Astrocyte (in vitro differentiated cells and primary cell): ENCODE measurements around the gene PIGR. TPM values are rescaled to one million over a fixed set of nuclear protein-coding genes. Genes with fewer than 3 reads are reported as not detected.

Source experiments
- DNase-seq: peaks from one replicate; pipeline ENCODE4 v3.0.0-alpha.2; 2010; ENCODE audit warnings: low read depth
- FAIRE-seq: peaks from 2 replicates; lab custom pipeline; 2011; peaks lifted over from hg19 to GRCh38; lab: Jason Lieb, UNC
- H2AFZ ChIP-seq: 2 replicates; pipeline ENCODE4 v1.6.0; 2012; ENCODE audit warnings: low read depth, low read length, inconsistent platforms
- H3K27ac ChIP-seq: 2 replicates; pipeline ENCODE4 v1.5.1; 2011; ENCODE audit warnings: low read depth, low read length, inconsistent platforms
- H3K27me3 ChIP-seq: 2 replicates; pipeline ENCODE4 v1.6.0; 2011; ENCODE audit warnings: low read length, inconsistent platforms; ENCODE audit not compliant: insufficient read depth
- H3K36me3 ChIP-seq: 2 replicates; pipeline ENCODE4 v1.5.1; 2011; ENCODE audit warnings: low read length, inconsistent platforms; ENCODE audit not compliant: insufficient read depth
- H3K4me1 ChIP-seq: 2 replicates; pipeline ENCODE4 v1.5.1; 2011; ENCODE audit warnings: low read length, inconsistent platforms; ENCODE audit not compliant: insufficient read depth
- H3K4me2 ChIP-seq: 2 replicates; pipeline ENCODE4 v1.6.0; 2012; ENCODE audit warnings: low read length, inconsistent platforms
- H3K4me3 ChIP-seq: 2 replicates; pipeline ENCODE4 v1.5.1; 2011; ENCODE audit warnings: low read depth, mild to moderate bottlenecking, low read length, inconsistent platforms; ENCODE audit not compliant: insufficient read depth
- H3K79me2 ChIP-seq: 2 replicates; pipeline ENCODE4 v1.6.0; 2012; ENCODE audit warnings: mild to moderate bottlenecking, low read length, inconsistent platforms; ENCODE audit not compliant: insufficient read depth
- H3K9ac ChIP-seq: 2 replicates; pipeline ENCODE4 v1.6.0; 2012; ENCODE audit warnings: mild to moderate bottlenecking, low read length, inconsistent platforms
- H3K9me3 ChIP-seq: 2 replicates; pipeline ENCODE4 v1.5.1; 2012; ENCODE audit warnings: low read depth, mild to moderate bottlenecking, low read length, inconsistent platforms; ENCODE audit not compliant: insufficient read depth
- H4K20me1 ChIP-seq: 2 replicates; pipeline ENCODE4 v1.6.0; 2012; ENCODE audit warnings: low read length, inconsistent platforms; ENCODE audit not compliant: insufficient read depth
- H3K27ac Mint-ChIP-seq: one replicate; pipeline ENCODE4 v1.8.0; 2021; ENCODE audit warnings: mild to moderate bottlenecking, mixed read lengths; ENCODE audit not compliant: unreplicated experiment
- H3K27me3 Mint-ChIP-seq: one replicate; pipeline ENCODE4 v1.8.0; 2021; ENCODE audit warnings: low read depth, mixed read lengths; ENCODE audit not compliant: unreplicated experiment
- H3K36me3 Mint-ChIP-seq: one replicate; pipeline ENCODE4 v1.8.0; 2021; ENCODE audit warnings: low read depth, mixed read lengths; ENCODE audit not compliant: unreplicated experiment
- H3K4me1 Mint-ChIP-seq: one replicate; pipeline ENCODE4 v1.8.0; 2021; ENCODE audit warnings: low read depth, mixed read lengths; ENCODE audit not compliant: unreplicated experiment
- H3K4me3 Mint-ChIP-seq: one replicate; pipeline ENCODE4 v1.8.0; 2021; ENCODE audit warnings: mild to moderate bottlenecking, moderate library complexity, mixed read lengths; ENCODE audit not compliant: unreplicated experiment
- H3K9me3 Mint-ChIP-seq: one replicate; pipeline ENCODE4 v1.8.0; 2021; ENCODE audit warnings: mild to moderate bottlenecking, mixed read lengths; ENCODE audit not compliant: unreplicated experiment
- EZH2 ChIP-seq: IDR thresholded peaks from 2 replicates; pipeline ENCODE4 v1.6.1; 2012; ENCODE audit warnings: mild to moderate bottlenecking, low read length, inconsistent platforms; ENCODE audit not compliant: insufficient read depth
- total RNA-seq: library from RNA; stranded (reverse); gene quantifications from 2 replicates; pipeline ENCODE4 v1.2.1, GENCODE V29; 2021
- TF ChIP-seq, protein P1 (sequence below): IDR thresholded peaks from 2 replicates; pipeline ENCODE4 v1.5.1; 2011; ENCODE audit warnings: low read depth, mild to moderate bottlenecking, inconsistent platforms, low read length, moderate library complexity; ENCODE audit not compliant: insufficient read depth

PIGR gene
- total RNA-seq, 1 donor from 2014 or later, result not detected

DNA sequence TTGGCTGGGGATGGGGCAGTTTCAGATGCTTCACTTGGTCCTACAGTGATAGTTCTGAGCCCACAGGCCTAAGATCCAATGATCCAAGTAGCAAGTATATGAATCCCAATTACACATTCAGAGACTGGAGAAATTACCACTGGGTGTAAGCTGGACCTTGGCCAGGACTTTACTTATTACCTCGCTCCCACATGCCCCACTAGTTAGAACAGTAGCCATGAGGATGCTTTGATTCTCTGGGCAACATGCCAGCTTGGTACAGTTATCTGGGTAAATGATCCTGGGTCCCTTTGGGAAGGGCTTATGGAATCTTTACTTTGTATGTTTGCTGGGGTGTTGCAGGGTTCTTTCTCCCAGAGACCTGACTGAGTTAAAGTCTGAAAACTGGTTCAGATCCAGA lies 29.0 kb upstream of the PIGR start:
- TF ChIP-seq, protein P1, sequence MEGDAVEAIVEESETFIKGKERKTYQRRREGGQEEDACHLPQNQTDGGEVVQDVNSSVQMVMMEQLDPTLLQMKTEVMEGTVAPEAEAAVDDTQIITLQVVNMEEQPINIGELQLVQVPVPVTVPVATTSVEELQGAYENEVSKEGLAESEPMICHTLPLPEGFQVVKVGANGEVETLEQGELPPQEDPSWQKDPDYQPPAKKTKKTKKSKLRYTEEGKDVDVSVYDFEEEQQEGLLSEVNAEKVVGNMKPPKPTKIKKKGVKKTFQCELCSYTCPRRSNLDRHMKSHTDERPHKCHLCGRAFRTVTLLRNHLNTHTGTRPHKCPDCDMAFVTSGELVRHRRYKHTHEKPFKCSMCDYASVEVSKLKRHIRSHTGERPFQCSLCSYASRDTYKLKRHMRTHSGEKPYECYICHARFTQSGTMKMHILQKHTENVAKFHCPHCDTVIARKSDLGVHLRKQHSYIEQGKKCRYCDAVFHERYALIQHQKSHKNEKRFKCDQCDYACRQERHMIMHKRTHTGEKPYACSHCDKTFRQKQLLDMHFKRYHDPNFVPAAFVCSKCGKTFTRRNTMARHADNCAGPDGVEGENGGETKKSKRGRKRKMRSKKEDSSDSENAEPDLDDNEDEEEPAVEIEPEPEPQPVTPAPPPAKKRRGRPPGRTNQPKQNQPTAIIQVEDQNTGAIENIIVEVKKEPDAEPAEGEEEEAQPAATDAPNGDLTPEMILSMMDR, result no peak

DNA sequence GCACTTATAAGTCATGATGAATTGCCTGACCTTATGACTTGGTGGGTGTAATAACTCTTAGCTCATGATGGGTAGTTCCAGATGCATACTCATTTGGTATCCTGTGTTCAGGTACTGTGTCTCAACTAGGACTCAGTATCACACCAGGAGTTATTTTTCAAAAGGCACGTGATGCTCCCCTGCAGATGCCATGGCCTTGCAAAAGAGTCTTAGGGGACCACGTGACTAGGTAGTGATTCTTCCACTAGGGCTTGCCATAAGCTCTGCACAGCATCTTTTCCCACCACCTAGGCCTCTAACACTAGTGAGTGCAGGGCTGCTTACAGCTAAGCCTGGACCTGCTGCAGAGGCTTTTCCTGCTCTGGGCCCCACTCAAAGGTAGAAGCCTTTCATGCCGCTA lies 27.9 kb upstream of the PIGR start:
- no peaks in the 10 kb centered on the region for H3K4me1 Mint-ChIP-seq
- Histone ChIP-seq H3K36me3 (no peaks in the 10 kb centered on the region), H3K9ac (no peak overlapping the region), H3K4me2 (no peak overlapping the region), H3K4me1 (no peaks in the 10 kb centered on the region), H3K79me2 (no peaks in the 10 kb centered on the region), H3K27ac (no peak overlapping the region), H2AFZ (no peak overlapping the region), H4K20me1 (no peaks in the 10 kb centered on the region), H3K27me3 (peaks cover 27% of the 10 kb centered on the region), H3K9me3 (no peaks in the 10 kb centered on the region), H3K4me3 (no peak overlapping the region)
- H3K36me3 Mint-ChIP-seq, result no peaks in the 10 kb centered on the region
- H3K4me3 Mint-ChIP-seq, result no peak overlapping the region
- H3K9me3 Mint-ChIP-seq, result no peaks in the 10 kb centered on the region
- peaks cover 63% of the 10 kb centered on the region for H3K27me3 Mint-ChIP-seq
- DNase-seq (no peak), FAIRE-seq (no peak)
- no peak overlapping the region for H3K27ac Mint-ChIP-seq
- TF ChIP-seq EZH2, result no peak
- TF ChIP-seq, protein P1, result no peak

More for the DNA sequence above, 29.0 kb upstream of the PIGR start:
- no peaks in the 10 kb centered on the region for H3K9me3 Mint-ChIP-seq
- H3K9ac ChIP-seq, result no peak overlapping the region
- no peaks in the 10 kb centered on the region for H3K36me3 ChIP-seq
- no peak overlapping the region for H3K4me2 ChIP-seq
- H3K27ac Mint-ChIP-seq, result no peak overlapping the region
- no peak overlapping the region for H2AFZ ChIP-seq
- no peak overlapping the region for H3K27ac ChIP-seq
- no peaks in the 10 kb centered on the region for H3K4me1 Mint-ChIP-seq
- no peaks in the 10 kb centered on the region for H3K79me2 ChIP-seq
- no peak for FAIRE-seq
- H3K4me1 ChIP-seq, result no peaks in the 10 kb centered on the region
- no peak for DNase-seq
- peaks cover 30% of the 10 kb centered on the region for H3K27me3 ChIP-seq
- no peak overlapping the region for H3K4me3 Mint-ChIP-seq
- peaks cover 54% of the 10 kb centered on the region for H3K27me3 Mint-ChIP-seq
- H3K36me3 Mint-ChIP-seq, result no peaks in the 10 kb centered on the region
- no peak overlapping the region for H3K4me3 ChIP-seq
- no peaks in the 10 kb centered on the region for H4K20me1 ChIP-seq
- H3K9me3 ChIP-seq, result no peaks in the 10 kb centered on the region

DNA sequence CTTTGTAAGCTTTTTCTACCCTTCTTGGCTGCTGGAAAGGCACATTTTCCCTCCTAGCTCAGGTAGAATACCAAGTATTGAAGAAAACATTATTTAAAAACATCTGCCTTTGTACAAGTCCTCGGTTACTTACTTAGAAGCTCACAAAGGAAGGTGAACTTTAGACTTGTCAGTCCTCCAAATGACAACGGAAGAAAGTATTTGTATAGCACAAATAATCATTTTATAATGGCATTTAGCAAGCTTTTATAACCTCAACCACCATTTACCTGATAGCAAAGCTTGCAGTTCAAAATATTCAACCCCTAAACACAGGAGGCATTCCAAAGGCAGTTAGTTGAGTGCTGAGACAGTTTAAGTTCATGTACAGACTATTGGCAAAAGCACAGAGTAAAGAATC lies 26.5 kb upstream of the PIGR start:
- Mint-ChIP-seq H3K36me3 (no peaks in the 10 kb centered on the region), H3K4me1 (peaks cover under 1% of the 10 kb centered on the region), H3K27ac (no peak overlapping the region), H3K4me3 (no peak overlapping the region), H3K9me3 (no peaks in the 10 kb centered on the region), H3K27me3 (peaks cover 75% of the 10 kb centered on the region)
- Histone ChIP-seq H3K27me3 (peaks cover 23% of the 10 kb centered on the region), H2AFZ (no peak overlapping the region), H3K79me2 (no peaks in the 10 kb centered on the region), H3K9ac (no peak overlapping the region), H3K4me3 (no peak overlapping the region), H4K20me1 (no peaks in the 10 kb centered on the region), H3K9me3 (no peaks in the 10 kb centered on the region), H3K27ac (no peak overlapping the region), H3K4me1 (no peaks in the 10 kb centered on the region), H3K36me3 (no peaks in the 10 kb centered on the region), H3K4me2 (no peak overlapping the region)
- FAIRE-seq, result no peak
- DNase-seq, result no peak
- TF ChIP-seq EZH2, result no peak
- TF ChIP-seq, protein P1, result no peak
